Nephron progenitor cell (in vitro differentiated cells): ENCODE data around the gene NF1.
"Not testable (repeated sequence)": the region's sequence is repeated elsewhere in the genome, so short reads cannot be mapped to it uniquely, and the experiment has no call there.

Source experiments
- DNase-seq: peaks from one replicate; pipeline ENCODE4 v3.0.0; 2021
- H3K27ac Mint-ChIP-seq: 2 replicates; pipeline ENCODE4 v1.8.0; 2021; ENCODE audit warnings: mild to moderate bottlenecking, moderate library complexity, mixed read lengths
- H3K27me3 Mint-ChIP-seq: 2 replicates; pipeline ENCODE4 v1.8.0; 2021; ENCODE audit warnings: mild to moderate bottlenecking, low read depth, mixed read lengths; ENCODE audit not compliant: poor library complexity
- H3K36me3 Mint-ChIP-seq: 2 replicates; pipeline ENCODE4 v1.8.0; 2021; ENCODE audit warnings: low read depth, mixed read lengths
- H3K4me1 Mint-ChIP-seq: 2 replicates; pipeline ENCODE4 v1.8.0; 2021; ENCODE audit warnings: mixed read lengths
- H3K4me3 Mint-ChIP-seq: 2 replicates; pipeline ENCODE4 v1.8.0; 2021; ENCODE audit warnings: mild to moderate bottlenecking, moderate library complexity, mixed read lengths
- H3K9me3 Mint-ChIP-seq: 2 replicates; pipeline ENCODE4 v1.8.0; 2021; ENCODE audit warnings: mild to moderate bottlenecking, moderate library complexity, mixed read lengths
- CTCF ChIP-seq: fragments of 200-600 bp; sonication (generic); IDR thresholded peaks from 2 replicates; pipeline ENCODE4 v1.5.0; 2021; ENCODE audit warnings: antibody characterized with exemption

Gene NF1

GRCh38 chr17:31281061-31281460 lies 186.3 kb downstream of the NF1 start:
- H3K4me1 Mint-ChIP-seq, result no peaks in the 10 kb centered on the region
- peaks cover 51% of the 10 kb centered on the region for H3K36me3 Mint-ChIP-seq

GRCh38 chr17:31283841-31284240 lies 189.1 kb downstream of the NF1 start:
- Mint-ChIP-seq H3K9me3 (peaks cover 3% of the 10 kb centered on the region), H3K27ac (no peak overlapping the region)

More at GRCh38 chr17:31281061-31281460, 186.3 kb downstream of the NF1 start:
- peaks cover 3% of the 10 kb centered on the region for H3K9me3 Mint-ChIP-seq
- H3K27me3 Mint-ChIP-seq, result no peaks in the 10 kb centered on the region
- DNase-seq, result no peak
- H3K27ac Mint-ChIP-seq, result no peak overlapping the region
- TF ChIP-seq CTCF, result no peak
- no peak overlapping the region for H3K4me3 Mint-ChIP-seq

GRCh38 chr17:31286587-31286986 lies 191.8 kb downstream of the NF1 start:
- TF ChIP-seq CTCF, result no peak
- peaks cover 3% of the 10 kb centered on the region for H3K9me3 Mint-ChIP-seq
- H3K36me3 Mint-ChIP-seq, result peaks cover 42% of the 10 kb centered on the region

More at GRCh38 chr17:31283841-31284240, 189.1 kb downstream of the NF1 start:
- no peak overlapping the region for H3K4me3 Mint-ChIP-seq
- no peak for DNase-seq
- no peaks in the 10 kb centered on the region for H3K4me1 Mint-ChIP-seq
- H3K36me3 Mint-ChIP-seq, result peaks cover 44% of the 10 kb centered on the region
- TF ChIP-seq CTCF, result no peak
- peaks cover 6% of the 10 kb centered on the region for H3K27me3 Mint-ChIP-seq

GRCh38 chr17:31287932-31288331 lies 193.2 kb downstream of the NF1 start:
- not testable (repeated sequence) for H3K4me1 Mint-ChIP-seq, DNase-seq, H3K27me3 Mint-ChIP-seq, H3K9me3 Mint-ChIP-seq, H3K4me3 Mint-ChIP-seq, H3K27ac Mint-ChIP-seq
- H3K36me3 Mint-ChIP-seq, result peaks cover 42% of the 10 kb centered on the region

More at GRCh38 chr17:31286587-31286986, 191.8 kb downstream of the NF1 start:
- no peak overlapping the region for H3K4me3 Mint-ChIP-seq
- no peak for DNase-seq
- peaks cover 6% of the 10 kb centered on the region for H3K27me3 Mint-ChIP-seq
- peaks cover 5% of the 10 kb centered on the region for H3K4me1 Mint-ChIP-seq
- no peak overlapping the region for H3K27ac Mint-ChIP-seq

GRCh38 chr17:31289790-31290189 lies 195.0 kb downstream of the NF1 start:
- DNase-seq, result no peak
- Mint-ChIP-seq H3K9me3 (no peaks in the 10 kb centered on the region), H3K27me3 (peaks cover 6% of the 10 kb centered on the region), H3K4me3 (no peak overlapping the region), H3K4me1 (peaks cover 5% of the 10 kb centered on the region), H3K36me3 (peaks cover 41% of the 10 kb centered on the region), H3K27ac (no peak overlapping the region)
- no peak for TF ChIP-seq CTCF

GRCh38 chr17:31291820-31292219 lies 197.0 kb downstream of the NF1 start:
- no peak for TF ChIP-seq CTCF
- no peak overlapping the region for H3K27ac Mint-ChIP-seq
- H3K9me3 Mint-ChIP-seq, result no peaks in the 10 kb centered on the region
- peaks cover 36% of the 10 kb centered on the region for H3K36me3 Mint-ChIP-seq
- peaks cover 6% of the 10 kb centered on the region for H3K27me3 Mint-ChIP-seq
- DNase-seq, result no peak
- H3K4me3 Mint-ChIP-seq, result no peak overlapping the region
- peaks cover 5% of the 10 kb centered on the region for H3K4me1 Mint-ChIP-seq
